ENCODE measurements around the gene SWAP70. TPM values are rescaled to one million over a fixed set of nuclear protein-coding genes. Genes with fewer than 3 reads are reported as not detected.

The SWAP70 gene
- polyA plus RNA-seq, 1 experiment, result 24.6 TPM

- Histone ChIP-seq H3K9me3 (ENCODE audit: control insufficient read depth, insufficient read depth, low read length) (no peaks in the 10 kb centered on the region; the same call in 1 of the 2 replicates), H3K27ac (ENCODE audit: low read depth, low read length) (no peak overlapping the region), H3K27me3 (ENCODE audit: control insufficient read depth, insufficient read depth, low read length) (no peaks in the 10 kb centered on the region), H3K4me3 (ENCODE audit: low read depth, low read length) (no peak overlapping the region)
- no peak for TF ChIP-seq CTCF (IDR thresholded peaks at IDR 0.05; ENCODE audit: low read depth, low read length)
- ChIA-PET CTCF (no interaction called here), POLR2A (no interaction called here)
- DNase-seq (ENCODE audit: low read depth, low spot score), result no peak
Measured at GRCh38 chr11:9710852-9711251, 47.0 kb downstream of the SWAP70 start.

GRCh38 chr11:9711454-9712307 is 47.8 kb downstream of the SWAP70 start:
- H3K4me3 ChIP-seq (ENCODE audit: low read depth, low read length), result no peak overlapping the region
- no peaks in the 10 kb centered on the region for H3K27me3 ChIP-seq (ENCODE audit: control insufficient read depth, insufficient read depth, low read length)
- no peaks in the 10 kb centered on the region; the same call in 1 of the 2 replicates for H3K9me3 ChIP-seq (ENCODE audit: control insufficient read depth, insufficient read depth, low read length)
- ChIA-PET POLR2A (no interaction called here), CTCF (no interaction called here)
- DNase-seq (ENCODE audit: low read depth, low spot score), result no peak
- H3K27ac ChIP-seq (ENCODE audit: low read depth, low read length), result no peak overlapping the region
- no peak for TF ChIP-seq CTCF (IDR thresholded peaks at IDR 0.05; ENCODE audit: low read depth, low read length)

- TF ChIP-seq CTCF (IDR thresholded peaks at IDR 0.05; ENCODE audit: low read depth, low read length), result no peak
- ChIA-PET CTCF (interaction anchor here (2.1 kb wide), 1 partner anchor 208 kb away, joined by 4 read pairs; no protein-coding TSS in a partner anchor), POLR2A (interaction anchor here (0.7 kb wide), 1 partner anchor 125 kb away, joined by 4 read pairs; no protein-coding TSS in a partner anchor)
- DNase-seq (ENCODE audit: low read depth, low spot score), result no peak
- Histone ChIP-seq H3K27ac (ENCODE audit: low read depth, low read length) (no peak overlapping the region), H3K27me3 (ENCODE audit: control insufficient read depth, insufficient read depth, low read length) (no peaks in the 10 kb centered on the region), H3K9me3 (ENCODE audit: control insufficient read depth, insufficient read depth, low read length) (no peaks in the 10 kb centered on the region; the same call in 1 of the 2 replicates), H3K4me3 (ENCODE audit: low read depth, low read length) (no peak overlapping the region)
Measured at GRCh38 chr11:9714272-9714940, 50.5 kb downstream of the SWAP70 start.

- Histone ChIP-seq H3K27me3 (ENCODE audit: control insufficient read depth, insufficient read depth, low read length) (no peaks in the 10 kb centered on the region), H3K4me3 (ENCODE audit: low read depth, low read length) (no peak overlapping the region), H3K9me3 (ENCODE audit: control insufficient read depth, insufficient read depth, low read length) (no peaks in the 10 kb centered on the region; the same call in 1 of the 2 replicates), H3K27ac (ENCODE audit: low read depth, low read length) (peak overlapping the region; percentile 33)
- TF ChIP-seq CTCF (IDR thresholded peaks at IDR 0.05; ENCODE audit: low read depth, low read length), result no peak
- peak; percentile 18 for DNase-seq (ENCODE audit: low read depth, low spot score)
- ChIA-PET POLR2A (no interaction called here), CTCF (interaction anchor here (2.1 kb wide), 1 partner anchor 210 kb away, joined by 4 read pairs; no protein-coding TSS in a partner anchor)
Measured at GRCh38 chr11:9716275-9717039, 52.6 kb downstream of the SWAP70 start.

Data from AG04450 (cell line).